ENCODE measurements around the gene CNNM1.

CNNM1 gene

GRCh38 chr10:99432881-99433280, 103.7 kb downstream of the CNNM1 start:
- H3K4me3 ChIP-seq (ENCODE audit: low read depth, low read length): no peak overlapping the region
- no peak for DNase-seq (ENCODE audit: low read depth)

- H3K4me3 ChIP-seq (ENCODE audit: low read depth, low read length): no peak overlapping the region
- DNase-seq (ENCODE audit: low read depth): no peak
Observed at GRCh38 chr10:99433378-99434020, 104.3 kb downstream of the CNNM1 start.

- H3K4me3 ChIP-seq (ENCODE audit: low read depth, low read length): no peak overlapping the region
- no peak for DNase-seq (ENCODE audit: low read depth)
Observed at GRCh38 chr10:99435986-99436638, 107.0 kb downstream of the CNNM1 start.

- no peak for DNase-seq (ENCODE audit: low read depth)
- no peak overlapping the region for H3K4me3 ChIP-seq (ENCODE audit: low read depth, low read length)
Observed at GRCh38 chr10:99438890-99439289, 109.7 kb downstream of the CNNM1 start.

- H3K4me3 ChIP-seq (ENCODE audit: low read depth, low read length): no peak overlapping the region
- no peak for DNase-seq (ENCODE audit: low read depth)
Observed at GRCh38 chr10:99442394-99442793, 113.2 kb downstream of the CNNM1 start.

GRCh38 chr10:99443500-99443899, 114.3 kb downstream of the CNNM1 start:
- no peak overlapping the region for H3K4me3 ChIP-seq (ENCODE audit: low read depth, low read length)

More at GRCh38 chr10:99443500-99443899, 114.3 kb downstream of the CNNM1 start:
- DNase-seq (ENCODE audit: low read depth): no peak

Data from skeletal muscle cell (primary cell).